ENCODE results near the gene AARSD1. TPM values are rescaled to one million over a fixed set of nuclear protein-coding genes. Genes with fewer than 3 reads are reported as not detected.

AARSD1 gene
- polyA plus RNA-seq, 1 of the 3 experiments (the other 2 are of a cell fraction), result 52.0 TPM

- H3K9me3 ChIP-seq, result no peaks in the 10 kb centered on the region
- H3K4me3 ChIP-seq (ENCODE audit: low read depth in 2 of 2, low read length in 1 of 2), result no peak overlapping the region
- peaks cover 27% of the 10 kb centered on the region for H3F3A ChIP-seq (replicated peaks; ENCODE audit: insufficient read depth)
- no peak overlapping the region for H3K27ac ChIP-seq (ENCODE audit: low read depth in 2 of 2, low read length in 1 of 2)
- POLR2A ChIA-PET, result no interaction called here
- WGBS (ENCODE audit: low lambda C conversion rate), result 88% methylated on average over 1 of the region's 1 CpG
- H3K4me1 ChIP-seq (ENCODE audit: control insufficient read depth in 1 of 2, insufficient read depth in 2 of 2, low read depth in 1 of 2, low read length in 1 of 2), result peaks cover 4 to 20% of the 10 kb centered on the region in 2 experiments; a peak in 2 of 4 replicates
- no peak for TF ChIP-seq USF2 (IDR thresholded peaks at IDR 0.05; ENCODE audit: borderline replicate concordance, low read depth, low read length)
- no peak for TF ChIP-seq SIN3A (IDR thresholded peaks at IDR 0.05; ENCODE audit: borderline replicate concordance, low read depth, low read length)
- TF ChIP-seq FOXM1 (IDR thresholded peaks at IDR 0.05; ENCODE audit: low read depth), result no peak
- TF ChIP-seq GATA2 (CRISPR knock-in tag; IDR thresholded peaks at IDR 0.05), result no peak
- no peak for TF ChIP-seq CTCF (IDR thresholded peaks at IDR 0.05)
- no peak for TF ChIP-seq CHD2 (IDR thresholded peaks at IDR 0.05; ENCODE audit: low read length, partially characterized antibody)
- no peak for TF ChIP-seq YY1 (IDR thresholded peaks at IDR 0.05; ENCODE audit: low read depth)
- no peak overlapping the region for H2AFZ ChIP-seq (ENCODE audit: low read depth)
- H3K79me2 ChIP-seq (ENCODE audit: insufficient read depth), result peaks cover 66% of the 10 kb centered on the region
- CTCF ChIA-PET, result interaction anchor here (4.2 kb wide), 1 partner anchor 13 kb away, joined by 27 read pairs; the partner anchor contains the start of gene RPL27
- H3K27me3 ChIP-seq (ENCODE audit: insufficient read depth), result no peaks in the 10 kb centered on the region
- H3K4me2 ChIP-seq, result no peak overlapping the region
- H3K36me3 ChIP-seq (replicated peaks in 1 of 2; ENCODE audit: control insufficient read depth in 1 of 2, insufficient read depth in 2 of 2, low read length in 1 of 2), result peaks cover 29 to 49% of the 10 kb centered on the region in 2 experiments
- H3K9ac ChIP-seq, result no peak overlapping the region
- no peak for DNase-seq
- peaks cover 5% of the 10 kb centered on the region; the same call in 1 of the 2 replicates for H4K20me1 ChIP-seq (ENCODE audit: insufficient read depth)
- no peaks in the 10 kb centered on the region for H3K9me2 ChIP-seq
Observed at GRCh38 chr17:42985225-42985624, 21.0 kb upstream of the AARSD1 start.

- Histone ChIP-seq H3K4me2 (peak overlapping the region; percentile 81), H3K9me2 (no peaks in the 10 kb centered on the region), H3K27ac (ENCODE audit: low read depth in 2 of 2, low read length in 1 of 2) (no peak overlapping the region), H4K20me1 (ENCODE audit: insufficient read depth) (peaks cover 5% of the 10 kb centered on the region; the same call in 1 of the 2 replicates), H3K9ac (no peak overlapping the region), H3K4me1 (ENCODE audit: control insufficient read depth in 1 of 2, insufficient read depth in 2 of 2, low read depth in 1 of 2, low read length in 1 of 2) (peaks cover 10 to 12% of the 10 kb centered on the region in 2 experiments; a peak in 2 of 4 replicates), H2AFZ (ENCODE audit: low read depth) (no peak overlapping the region), H3K79me2 (ENCODE audit: insufficient read depth) (peaks cover 66% of the 10 kb centered on the region), H3K27me3 (ENCODE audit: insufficient read depth) (no peaks in the 10 kb centered on the region), H3K4me3 (ENCODE audit: low read depth in 2 of 2, low read length in 1 of 2) (no peak overlapping the region; a peak in 1 of 4 replicates), H3K9me3 (no peaks in the 10 kb centered on the region), H3K36me3 (replicated peaks in 1 of 2; ENCODE audit: control insufficient read depth in 1 of 2, insufficient read depth in 2 of 2, low read length in 1 of 2) (peaks cover 11 to 23% of the 10 kb centered on the region in 2 experiments), H3F3A (replicated peaks; ENCODE audit: insufficient read depth) (peaks cover 8% of the 10 kb centered on the region)
- TF ChIP-seq USF1 (IDR thresholded peaks at IDR 0.05; ENCODE audit: borderline replicate concordance, low read depth) (no peak), ZBTB33 (IDR thresholded peaks at IDR 0.05; ENCODE audit: borderline replicate concordance, low read depth) (no peak), USF2 (IDR thresholded peaks at IDR 0.05; ENCODE audit: borderline replicate concordance, low read depth, low read length) (no peak), TCF12 (IDR thresholded peaks at IDR 0.05) (no peak), NFIC (IDR thresholded peaks at IDR 0.05; ENCODE audit: borderline replicate concordance) (no peak), RCOR1 (IDR thresholded peaks at IDR 0.05; ENCODE audit: low read length) (no peak), ELF1 (IDR thresholded peaks at IDR 0.05) (no peak), POLR2AphosphoS5 (IDR thresholded peaks at IDR 0.05; ENCODE audit: low read depth, low read length) (no peak), EZH2phosphoT487 (IDR thresholded peaks at IDR 0.05; ENCODE audit: borderline replicate concordance, low read depth) (no peak), GABPA (IDR thresholded peaks at IDR 0.05; ENCODE audit: low read depth) (no peak), MEF2A (IDR thresholded peaks at IDR 0.05; ENCODE audit: borderline replicate concordance, low read depth) (no peak), MXI1 (IDR thresholded peaks at IDR 0.05; ENCODE audit: low read depth, low read length) (no peak), JUND (IDR thresholded peaks at IDR 0.05) (no peak), FOXM1 (IDR thresholded peaks at IDR 0.05; ENCODE audit: low read depth) (no peak)
- ChIA-PET CTCF (no interaction called here), POLR2A (interaction anchor here (1.5 kb wide), 1 partner anchor 16 kb away, joined by 4 read pairs; the partner anchor contains the start of gene RPL27)
- DNase-seq, result no peak
Observed at GRCh38 chr17:42982266-42982665, 18.0 kb upstream of the AARSD1 start.
